ENCODE measurements around the gene TSPOAP1.

Gene TSPOAP1

DNA sequence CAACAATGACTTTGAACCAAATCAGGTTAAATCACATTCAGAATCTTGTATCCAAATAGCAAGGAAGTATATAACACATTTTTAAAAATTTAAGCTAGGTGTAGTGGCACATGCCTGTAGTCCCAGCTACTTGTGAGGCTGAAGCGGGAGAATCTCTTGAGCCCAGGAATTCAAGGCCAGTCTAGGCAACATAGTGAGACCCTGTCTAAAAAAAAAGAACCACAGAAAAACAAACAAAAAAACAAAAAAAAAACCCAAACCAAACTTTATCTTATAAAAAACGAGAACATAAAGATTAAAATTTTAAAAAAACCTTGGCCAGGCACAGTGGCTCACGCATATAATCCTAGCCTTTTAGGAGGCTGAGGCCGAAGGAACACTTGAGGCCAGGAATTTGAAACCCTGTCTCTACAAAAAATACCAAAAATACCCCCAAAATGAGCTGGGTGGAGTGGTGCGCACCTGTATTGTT, 11.8 kb upstream of the TSPOAP1 start:
- Mint-ChIP-seq H3K4me3 (peak overlapping the region; percentile 99), H3K27me3 (ENCODE audit: low read depth) (no peaks in the 10 kb centered on the region), H3K27ac (peak overlapping the region; percentile 99), H3K9me3 (no peaks in the 10 kb centered on the region), H3K36me3 (ENCODE audit: low read depth) (peaks cover 77% of the 10 kb centered on the region), H3K4me1 (ENCODE audit: low read depth) (peaks cover 50% of the 10 kb centered on the region)
- DNase-seq (ENCODE audit: low spot score) = no peak

DNA sequence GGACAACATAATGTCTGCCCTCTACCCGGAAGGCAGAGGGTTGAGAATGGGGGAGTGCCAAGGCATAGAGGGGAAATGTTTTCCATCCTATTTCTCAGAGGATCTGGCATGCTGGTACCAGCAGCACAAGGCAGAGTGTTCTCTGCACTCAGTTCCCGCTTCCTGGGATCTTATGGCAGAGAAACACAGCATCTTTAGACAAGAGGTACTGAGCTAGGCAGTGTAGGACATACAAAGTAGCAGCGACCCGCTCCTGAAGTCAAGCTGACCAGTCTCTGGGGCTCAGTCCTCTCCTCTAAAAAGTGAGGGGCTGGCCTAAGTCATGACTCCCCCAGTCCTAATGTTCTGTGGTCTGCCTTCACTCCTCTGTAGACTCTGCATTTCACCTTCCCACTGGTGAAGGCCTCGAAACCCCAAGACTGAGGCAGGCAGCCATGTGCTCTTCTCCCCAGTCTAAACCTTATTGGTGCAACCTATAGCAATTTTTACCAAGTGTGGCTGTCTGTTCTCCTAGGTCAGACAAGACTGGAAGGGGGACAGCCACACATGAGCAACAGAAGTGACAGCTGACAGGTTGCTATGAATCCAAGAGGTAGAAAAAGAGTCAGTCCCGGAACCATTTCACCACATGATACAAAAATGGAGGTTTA, 11.3 kb upstream of the TSPOAP1 start:
- Mint-ChIP-seq H3K4me1 (ENCODE audit: low read depth) (peaks cover 47% of the 10 kb centered on the region), H3K27ac (peak overlapping the region; percentile 99), H3K9me3 (no peaks in the 10 kb centered on the region), H3K4me3 (peak overlapping the region; percentile 99), H3K36me3 (ENCODE audit: low read depth) (peaks cover 72% of the 10 kb centered on the region), H3K27me3 (ENCODE audit: low read depth) (no peaks in the 10 kb centered on the region)
- no peak for DNase-seq (ENCODE audit: low spot score)

DNA sequence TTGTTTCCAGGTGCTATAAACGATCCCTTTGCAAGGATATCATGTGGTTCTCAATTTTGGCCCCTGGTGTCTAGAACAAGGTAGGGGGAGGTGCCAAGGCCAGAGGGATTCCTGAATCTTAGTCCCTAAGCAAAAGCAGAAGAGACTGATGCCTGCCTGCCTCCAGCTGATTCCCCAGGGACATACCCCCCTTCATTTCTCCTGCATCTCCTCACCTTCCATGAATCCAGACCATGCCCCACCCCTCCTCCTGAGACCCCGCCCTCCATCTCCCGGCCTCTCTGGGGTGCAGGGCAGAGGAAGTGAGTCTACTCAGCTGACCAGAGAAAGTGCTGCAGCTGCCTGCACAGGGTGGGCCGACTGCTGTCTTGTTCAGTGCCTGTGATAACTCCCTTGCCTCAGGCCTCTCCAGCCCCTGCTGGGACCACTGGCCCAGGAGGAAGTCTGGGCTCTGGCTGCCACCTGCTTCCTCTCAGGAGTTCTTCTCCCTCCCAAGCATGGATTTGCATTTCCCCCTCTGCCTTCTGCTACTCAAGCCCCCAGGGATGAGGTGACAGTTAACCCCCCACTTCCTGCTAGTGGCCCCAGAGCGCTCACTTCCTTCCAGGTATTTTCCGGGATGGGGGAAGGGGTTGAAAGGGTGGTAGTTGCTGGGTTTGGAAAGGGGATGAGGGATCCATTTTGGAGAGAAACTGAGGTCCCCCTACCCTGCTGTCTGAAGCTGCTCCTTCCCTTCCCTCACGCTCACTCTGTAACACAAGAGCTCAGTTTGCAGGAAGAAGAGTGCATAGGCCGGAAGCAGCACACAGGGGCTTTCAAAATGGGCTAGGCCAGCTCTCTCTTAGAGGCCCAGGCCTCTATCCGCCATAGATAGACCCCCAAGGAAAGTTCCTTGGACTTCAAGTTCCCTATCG, 10.5 kb upstream of the TSPOAP1 start:
- H3K9me3 Mint-ChIP-seq = no peaks in the 10 kb centered on the region
- H3K27ac Mint-ChIP-seq = peak overlapping the region; percentile 99
- H3K4me1 Mint-ChIP-seq (ENCODE audit: low read depth) = peaks cover 42% of the 10 kb centered on the region
- peak; percentile 79 for DNase-seq (ENCODE audit: low spot score)
- H3K27me3 Mint-ChIP-seq (ENCODE audit: low read depth) = no peaks in the 10 kb centered on the region
- peak overlapping the region; percentile 99 for H3K4me3 Mint-ChIP-seq
- H3K36me3 Mint-ChIP-seq (ENCODE audit: low read depth) = peaks cover 67% of the 10 kb centered on the region

DNA sequence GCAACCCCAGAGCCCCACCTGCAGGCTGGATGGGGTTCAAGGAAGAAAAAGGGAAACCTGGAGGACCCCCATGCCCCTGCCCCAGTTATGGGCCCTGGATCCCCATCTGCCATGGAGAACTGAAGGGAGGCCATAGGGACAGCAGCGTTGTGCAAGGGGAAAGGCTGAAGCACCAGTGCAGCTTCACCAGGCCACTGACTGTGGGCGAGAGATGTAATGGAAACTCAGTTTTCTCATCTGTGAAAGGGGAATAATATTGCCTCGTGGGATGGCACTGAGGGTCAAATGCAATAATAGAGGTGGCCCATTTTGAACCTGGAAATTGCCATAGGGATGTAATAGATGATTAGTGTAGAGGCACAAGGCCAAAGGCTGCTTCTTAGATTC, 9.9 kb upstream of the TSPOAP1 start:
- peak overlapping the region; percentile 99 for H3K4me3 Mint-ChIP-seq
- H3K9me3 Mint-ChIP-seq = no peaks in the 10 kb centered on the region
- peaks cover 37% of the 10 kb centered on the region for H3K4me1 Mint-ChIP-seq (ENCODE audit: low read depth)
- DNase-seq (ENCODE audit: low spot score) = peak; percentile 59
- no peaks in the 10 kb centered on the region for H3K27me3 Mint-ChIP-seq (ENCODE audit: low read depth)
- peak overlapping the region; percentile 99 for H3K27ac Mint-ChIP-seq
- H3K36me3 Mint-ChIP-seq (ENCODE audit: low read depth) = peaks cover 61% of the 10 kb centered on the region

DNA sequence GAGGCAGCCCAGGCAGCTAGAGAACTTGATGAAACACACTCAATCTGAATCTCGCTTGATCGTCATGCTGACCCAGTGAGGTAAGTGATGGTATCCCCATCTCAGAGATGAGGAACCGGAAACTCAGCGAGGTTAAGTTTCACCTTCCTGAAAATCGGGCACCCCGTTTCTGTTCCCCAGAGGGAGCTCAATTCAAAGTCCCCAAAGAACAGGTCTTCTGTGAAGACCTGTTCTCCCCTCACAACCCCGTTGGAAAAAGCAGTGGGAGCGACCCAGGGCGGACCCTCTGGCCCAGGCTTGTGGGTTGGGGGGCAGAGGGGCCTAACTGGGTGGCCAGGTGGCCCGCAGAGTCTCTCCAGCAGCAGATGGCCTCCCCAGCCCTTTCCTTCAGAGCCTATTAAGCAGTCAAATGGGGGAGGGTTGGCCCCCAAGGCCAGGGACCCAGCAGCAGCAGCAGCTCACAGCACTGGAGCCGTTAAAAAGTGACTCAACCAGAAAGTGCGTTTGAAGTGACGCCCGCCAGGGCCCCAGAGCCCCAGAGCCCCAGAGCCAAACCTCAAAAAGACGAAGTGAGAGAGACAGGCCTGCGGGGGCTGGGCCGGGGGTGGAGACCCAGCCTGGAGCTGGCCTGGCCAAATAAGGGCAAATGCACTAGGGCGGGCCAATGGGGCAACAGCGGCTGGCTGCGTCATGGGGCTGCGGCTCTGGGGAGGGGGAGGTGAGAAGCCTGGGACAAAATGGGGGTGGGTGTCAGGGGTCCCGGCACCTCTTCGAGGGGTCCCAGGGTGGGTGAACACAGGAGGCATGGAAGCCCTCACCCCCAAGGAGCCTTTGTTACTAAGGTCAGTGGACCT, 9.2 kb upstream of the TSPOAP1 start:
- Mint-ChIP-seq H3K27ac (peak overlapping the region; percentile 99), H3K36me3 (ENCODE audit: low read depth) (peaks cover 57% of the 10 kb centered on the region), H3K4me3 (peak overlapping the region; percentile 99), H3K27me3 (ENCODE audit: low read depth) (no peaks in the 10 kb centered on the region), H3K4me1 (ENCODE audit: low read depth) (peaks cover 34% of the 10 kb centered on the region), H3K9me3 (no peaks in the 10 kb centered on the region)
- peak; percentile 97 for DNase-seq (ENCODE audit: low spot score)

DNA sequence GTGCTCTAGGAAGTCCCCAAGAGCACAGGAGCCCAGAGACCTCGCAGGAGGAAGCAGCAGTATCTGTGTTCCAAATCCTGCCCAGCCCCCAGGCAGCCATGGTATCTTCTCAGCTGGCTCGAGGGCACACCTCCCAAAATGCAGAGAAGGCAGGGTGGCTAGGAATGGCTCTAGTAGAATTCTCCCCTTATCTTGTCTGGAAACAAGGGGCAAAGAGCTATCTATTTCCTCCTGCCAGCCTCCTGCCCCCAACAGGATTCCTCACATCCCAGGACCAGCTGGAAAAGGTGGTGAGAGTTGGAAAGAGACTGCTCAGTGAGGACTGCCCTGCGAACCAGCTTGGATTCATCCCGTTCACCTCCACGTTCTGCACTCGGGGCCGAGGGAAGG, 8.6 kb upstream of the TSPOAP1 start:
- H3K36me3 Mint-ChIP-seq (ENCODE audit: low read depth) = peaks cover 53% of the 10 kb centered on the region
- H3K9me3 Mint-ChIP-seq = no peaks in the 10 kb centered on the region
- no peak for DNase-seq (ENCODE audit: low spot score)
- H3K4me3 Mint-ChIP-seq = peak overlapping the region; percentile 99
- H3K4me1 Mint-ChIP-seq (ENCODE audit: low read depth) = peaks cover 33% of the 10 kb centered on the region
- H3K27me3 Mint-ChIP-seq (ENCODE audit: low read depth) = peaks cover under 1% of the 10 kb centered on the region
- H3K27ac Mint-ChIP-seq = peak overlapping the region; percentile 99

DNA sequence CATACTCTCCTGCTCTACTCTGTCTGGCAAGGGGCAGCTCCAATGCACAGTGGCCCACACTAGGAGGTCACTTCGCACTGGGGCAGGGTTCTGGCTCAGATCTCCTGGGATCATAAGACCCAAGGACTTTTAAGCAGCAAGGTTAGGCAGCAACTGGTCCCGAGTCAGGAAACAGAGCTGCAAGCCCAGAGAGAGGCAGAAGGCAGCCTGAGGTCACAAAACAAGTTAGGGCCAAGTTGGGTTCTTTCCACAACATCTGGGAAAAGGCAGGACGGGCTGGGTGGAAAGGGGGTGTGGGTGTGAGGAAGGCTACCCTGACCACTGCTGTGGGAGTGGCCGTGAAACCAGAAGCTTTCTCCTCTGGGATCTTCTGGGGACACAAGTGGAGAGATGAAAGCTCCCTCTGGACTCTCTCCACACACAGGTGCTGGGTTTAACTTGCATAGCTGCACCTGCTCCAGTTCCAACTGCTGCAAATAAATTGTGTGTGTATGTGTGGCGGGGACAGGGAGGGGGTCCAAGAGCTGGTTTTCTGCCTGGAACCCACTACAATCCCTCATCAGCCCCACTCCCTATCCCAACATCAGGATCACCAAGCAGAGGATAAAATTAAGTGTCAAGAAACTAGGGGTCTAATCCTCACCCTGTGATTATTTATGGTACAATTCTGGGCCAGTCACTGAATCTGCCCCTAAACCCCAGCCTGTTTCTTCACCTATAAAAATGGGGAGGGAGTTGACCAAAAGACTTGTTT, 8.0 kb upstream of the TSPOAP1 start:
- peaks cover 6% of the 10 kb centered on the region for H3K27me3 Mint-ChIP-seq (ENCODE audit: low read depth)
- peaks cover 30% of the 10 kb centered on the region for H3K4me1 Mint-ChIP-seq (ENCODE audit: low read depth)
- no peaks in the 10 kb centered on the region for H3K9me3 Mint-ChIP-seq
- peaks cover 53% of the 10 kb centered on the region for H3K36me3 Mint-ChIP-seq (ENCODE audit: low read depth)
- DNase-seq (ENCODE audit: low spot score) = no peak
- peak overlapping the region; percentile 99 for H3K4me3 Mint-ChIP-seq
- H3K27ac Mint-ChIP-seq = peak overlapping the region; percentile 99

DNA sequence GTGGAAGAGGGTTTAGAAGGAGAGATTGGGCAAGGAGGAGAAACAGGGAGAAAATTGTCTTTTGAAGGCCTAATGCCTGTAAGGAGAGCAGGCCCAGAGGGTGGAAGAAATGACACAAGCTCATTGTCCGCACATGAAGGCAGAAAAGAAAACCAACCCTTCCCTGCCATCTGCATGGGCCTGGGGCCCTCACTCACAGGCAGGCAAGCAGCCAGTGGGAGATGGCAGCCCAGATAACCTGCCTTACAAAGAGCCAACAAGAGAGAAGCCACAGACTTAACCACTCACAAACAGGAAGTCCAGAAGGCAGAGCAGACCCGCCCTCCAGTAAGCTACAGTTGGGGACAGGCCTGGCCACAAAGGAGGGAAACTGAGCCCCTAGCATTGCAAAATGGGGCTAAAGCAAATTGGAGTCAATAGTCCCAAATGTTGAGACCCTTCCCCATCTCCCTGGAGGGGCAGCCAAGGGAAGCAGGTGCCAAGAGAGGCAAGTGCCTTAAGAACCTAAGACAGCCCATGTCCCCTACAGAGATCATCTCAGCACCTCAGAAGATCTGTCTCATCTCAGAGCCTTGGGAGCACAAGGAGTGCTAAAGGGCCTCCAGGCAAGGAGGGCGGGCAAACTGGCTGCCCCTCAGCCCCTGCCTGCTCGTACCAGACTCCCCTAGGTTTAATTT, 7.3 kb upstream of the TSPOAP1 start:
- H3K27ac Mint-ChIP-seq = peak overlapping the region; percentile 99
- peak overlapping the region; percentile 99 for H3K4me3 Mint-ChIP-seq
- H3K4me1 Mint-ChIP-seq (ENCODE audit: low read depth) = peaks cover 28% of the 10 kb centered on the region
- H3K9me3 Mint-ChIP-seq = no peaks in the 10 kb centered on the region
- peaks cover 56% of the 10 kb centered on the region for H3K36me3 Mint-ChIP-seq (ENCODE audit: low read depth)
- H3K27me3 Mint-ChIP-seq (ENCODE audit: low read depth) = peaks cover 9% of the 10 kb centered on the region
- peak; percentile 83 for DNase-seq (ENCODE audit: low spot score)

DNA sequence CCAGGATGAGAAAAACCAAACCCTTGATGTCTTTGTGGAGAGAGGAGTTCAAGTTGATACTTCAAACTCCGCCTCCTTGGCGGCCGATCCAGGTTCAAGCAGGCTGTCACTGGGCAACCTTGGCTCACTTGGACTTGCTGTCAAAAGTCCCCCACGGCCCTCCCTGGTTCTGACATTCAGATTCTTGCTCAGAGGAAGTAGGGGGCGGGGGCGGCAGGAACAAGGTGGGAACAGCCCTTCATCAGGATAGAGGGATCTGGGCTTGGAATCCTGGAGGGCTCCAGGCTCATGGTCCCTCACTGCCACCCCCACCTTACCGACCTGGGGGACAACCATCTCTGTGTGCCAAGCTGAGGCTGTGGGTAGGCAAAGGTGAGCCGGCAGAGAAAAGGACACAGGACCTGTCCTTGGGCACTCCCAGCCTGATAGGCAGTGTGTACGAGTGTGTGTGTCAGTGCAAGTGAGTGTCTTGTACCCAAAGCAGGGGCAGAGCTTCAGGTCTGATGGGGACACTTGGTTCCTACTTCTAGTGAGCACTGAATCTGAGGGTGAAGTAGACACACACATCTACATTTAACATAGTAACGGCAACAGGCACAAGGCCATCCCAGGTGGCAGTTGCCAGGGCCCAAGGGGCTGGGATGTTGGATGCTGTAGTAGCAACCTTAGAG, 6.6 kb upstream of the TSPOAP1 start:
- Mint-ChIP-seq H3K36me3 (ENCODE audit: low read depth) (peaks cover 56% of the 10 kb centered on the region), H3K4me3 (peak overlapping the region; percentile 99), H3K4me1 (ENCODE audit: low read depth) (peaks cover 27% of the 10 kb centered on the region), H3K27ac (peak overlapping the region; percentile 99), H3K27me3 (ENCODE audit: low read depth) (peaks cover 9% of the 10 kb centered on the region), H3K9me3 (no peaks in the 10 kb centered on the region)
- DNase-seq (ENCODE audit: low spot score) = peak; percentile 51

DNA sequence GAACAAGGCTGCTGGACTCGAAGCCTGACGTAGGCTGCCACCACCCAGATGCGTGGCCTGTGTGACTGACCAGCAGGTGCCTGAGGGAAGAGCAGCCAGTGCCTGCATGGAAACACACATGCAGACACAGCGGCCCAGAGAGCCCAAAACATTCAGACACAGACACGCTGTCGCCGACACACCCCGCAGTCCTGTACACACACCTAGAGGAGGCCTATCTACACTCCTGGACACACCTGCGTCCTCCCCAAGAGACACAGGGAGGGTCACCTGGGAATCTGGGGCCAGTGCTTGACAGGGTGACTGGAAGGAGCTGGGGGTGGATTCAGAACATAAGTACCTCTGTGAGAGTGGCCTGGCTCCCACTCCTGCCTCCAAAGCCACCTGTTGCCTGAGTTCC, 6.1 kb upstream of the TSPOAP1 start:
- H3K36me3 Mint-ChIP-seq (ENCODE audit: low read depth) = peaks cover 55% of the 10 kb centered on the region
- peak overlapping the region; percentile 99 for H3K27ac Mint-ChIP-seq
- H3K9me3 Mint-ChIP-seq = no peaks in the 10 kb centered on the region
- H3K27me3 Mint-ChIP-seq (ENCODE audit: low read depth) = peaks cover 9% of the 10 kb centered on the region
- H3K4me1 Mint-ChIP-seq (ENCODE audit: low read depth) = peaks cover 28% of the 10 kb centered on the region
- DNase-seq (ENCODE audit: low spot score) = no peak
- H3K4me3 Mint-ChIP-seq = peak overlapping the region; percentile 99

DNA sequence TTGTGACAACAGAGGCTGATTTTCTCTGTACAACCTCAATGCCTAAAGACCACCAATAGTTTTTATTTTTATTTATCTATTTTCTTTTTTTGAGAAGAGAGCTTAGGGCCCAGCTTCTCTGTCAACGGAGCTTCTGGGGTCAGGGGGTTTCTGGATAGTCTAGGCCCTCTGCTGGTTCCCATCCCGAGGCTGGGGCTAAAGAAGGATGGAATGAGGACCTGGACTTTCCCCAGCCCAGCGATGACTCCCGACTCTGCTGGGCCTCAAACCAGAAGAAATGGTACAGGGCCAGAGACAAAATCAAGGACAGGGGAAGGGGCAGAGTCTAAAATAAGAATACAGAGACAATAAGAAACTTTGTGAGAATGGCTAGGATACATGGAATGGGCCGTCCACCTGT, 5.7 kb upstream of the TSPOAP1 start:
- Mint-ChIP-seq H3K27ac (peak overlapping the region; percentile 99), H3K36me3 (ENCODE audit: low read depth) (peaks cover 53% of the 10 kb centered on the region), H3K4me1 (ENCODE audit: low read depth) (peaks cover 32% of the 10 kb centered on the region), H3K4me3 (peak overlapping the region; percentile 99), H3K9me3 (no peaks in the 10 kb centered on the region), H3K27me3 (ENCODE audit: low read depth) (peaks cover 9% of the 10 kb centered on the region)
- no peak for DNase-seq (ENCODE audit: low spot score)

DNA sequence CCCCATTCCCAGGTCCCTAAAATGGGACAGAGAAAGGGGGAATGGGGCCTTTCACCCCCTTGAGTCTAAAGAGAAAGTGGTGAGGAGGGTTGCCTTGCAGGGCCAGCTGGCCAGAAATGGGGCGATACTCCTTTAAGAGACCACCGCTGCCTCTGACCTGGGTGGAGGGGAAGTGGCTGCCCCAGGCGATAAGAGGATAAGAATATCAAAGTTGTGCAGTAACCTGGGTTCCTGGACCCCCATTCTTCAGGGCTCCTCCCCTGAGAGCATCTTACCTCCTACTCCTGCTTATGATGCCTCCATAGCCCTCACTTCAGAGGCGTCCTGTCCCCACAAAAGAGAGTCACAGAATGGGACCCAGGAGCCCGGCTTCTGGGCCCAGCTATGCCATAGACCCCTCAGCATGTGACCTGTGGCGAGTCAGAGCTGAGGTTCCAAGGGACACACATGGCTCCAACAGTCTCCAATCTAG, 5.2 kb upstream of the TSPOAP1 start:
- peak overlapping the region; percentile 99 for H3K4me3 Mint-ChIP-seq
- H3K4me1 Mint-ChIP-seq (ENCODE audit: low read depth) = peaks cover 34% of the 10 kb centered on the region
- H3K27me3 Mint-ChIP-seq (ENCODE audit: low read depth) = peaks cover 9% of the 10 kb centered on the region
- no peaks in the 10 kb centered on the region for H3K9me3 Mint-ChIP-seq
- peaks cover 51% of the 10 kb centered on the region for H3K36me3 Mint-ChIP-seq (ENCODE audit: low read depth)
- DNase-seq (ENCODE audit: low spot score) = no peak
- peak overlapping the region; percentile 99 for H3K27ac Mint-ChIP-seq

Measured in T-helper 2 cell treated with Interferon-gamma antibody and Interleukin-4, amounts not matched to agents 5 μg/mL and 100 μg/mL, for 36 hours (primary cell).